K562 (cell line): Measurements from ENCODE around the gene ARMC8. TPM values are rescaled to one million over a fixed set of nuclear protein-coding genes. Genes with fewer than 3 reads are reported as not detected.

Experiments used
- ARHGAP35 ChIP-seq: fragments of 450-650 bp; IDR thresholded peaks from 2 replicates; pipeline ENCODE4 v1.6.1; 2018; ENCODE audit not compliant: partially characterized antibody
- BRF1 ChIP-seq: IDR thresholded peaks from 3 replicates; pipeline ENCODE4 v1.6.1; 2011; ENCODE audit warnings: borderline replicate concordance, mild to moderate bottlenecking; ENCODE audit not compliant: insufficient read length; ENCODE audit errors: extremely low read depth
- CREM ChIP-seq: IDR thresholded peaks from 2 replicates; pipeline ENCODE4 v1.6.1; 2014; ENCODE audit warnings: antibody characterized with exemption, low read depth
- E4F1 ChIP-seq: fragments of 250-450 bp; sonication (Bioruptor Pico); IDR thresholded peaks from 2 replicates; pipeline ENCODE4 v1.5.0; 2021; ENCODE audit warnings: mild to moderate bottlenecking, borderline replicate concordance
- GTF2B ChIP-seq: IDR thresholded peaks from 2 replicates; pipeline ENCODE4 v1.6.1; 2011; ENCODE audit not compliant: insufficient read length; ENCODE audit errors: extremely low read depth
- HCFC1 ChIP-seq: IDR thresholded peaks from 2 replicates; pipeline ENCODE4 v1.6.1; 2012; ENCODE audit warnings: low read depth, low read length, improper control_type of control experiment
- HDGF ChIP-seq: fragments of 450-650 bp; IDR thresholded peaks from 2 replicates; pipeline ENCODE4 v1.6.1; 2016
- KAT8 ChIP-seq: fragments of 450-650 bp; IDR thresholded peaks from 2 replicates; pipeline ENCODE4 v1.6.1; 2016; ENCODE audit warnings: low read depth, mild to moderate bottlenecking
- KDM5B ChIP-seq: fragments of 200-600 bp; sonication (generic); IDR thresholded peaks from 2 replicates; pipeline ENCODE4 v1.6.1; 2012; ENCODE audit warnings: low read depth, mild to moderate bottlenecking, moderate library complexity, low read length, control low read depth, inconsistent platforms; ENCODE audit not compliant: insufficient replicate concordance
- NFATC3 ChIP-seq: fragments of 450-650 bp; IDR thresholded peaks from 2 replicates; pipeline ENCODE4 v1.6.1; 2017; ENCODE audit warnings: mild to moderate bottlenecking
- PCBP1 ChIP-seq: fragments of 200-400 bp; formaldehyde crosslinking; IDR thresholded peaks from 2 replicates; pipeline ENCODE4 v1.6.1; 2018; ENCODE audit warnings: mild to moderate bottlenecking, low read depth, low read length; ENCODE audit not compliant: poor library complexity, severe bottlenecking
- RFX5 ChIP-seq: IDR thresholded peaks from 2 replicates; pipeline ENCODE4 v1.6.1; 2011; ENCODE audit warnings: low read depth, mild to moderate bottlenecking, improper control_type of control experiment, low read length
- SAP30 ChIP-seq: fragments of 200-600 bp; sonication (generic); IDR thresholded peaks from 2 replicates; pipeline ENCODE4 v1.6.1; 2012; ENCODE audit warnings: borderline replicate concordance, low read depth, mild to moderate bottlenecking, moderate library complexity, low read length, control low read depth, inconsistent platforms; ENCODE audit not compliant: insufficient read depth, poor library complexity, severe bottlenecking
- SPI1 ChIP-seq: IDR thresholded peaks from 2 replicates; pipeline ENCODE4 v1.6.1; 2011; ENCODE audit warnings: low read depth, low read length, control low read depth, borderline replicate concordance
- SREBF2 ChIP-seq: sonication (generic); formaldehyde crosslinking; IDR thresholded peaks from 2 replicates; pipeline ENCODE4 v1.4.0; 2020; ENCODE audit warnings: mild to moderate bottlenecking, missing genetic modification reagents
- TCF3 ChIP-seq: sonication (generic); formaldehyde crosslinking; IDR thresholded peaks from 2 replicates; pipeline ENCODE4 v1.4.0; 2020; ENCODE audit warnings: mild to moderate bottlenecking, missing genetic modification reagents
- ZFP91 ChIP-seq: sonication (generic); formaldehyde crosslinking; IDR thresholded peaks from 2 replicates; pipeline ENCODE4 v1.8.0; 2022; ENCODE audit warnings: mild to moderate bottlenecking, missing genetic modification reagents
- ZNF174 ChIP-seq: fragments of 250-450 bp; sonication (Bioruptor Pico); IDR thresholded peaks from 2 replicates; pipeline ENCODE4 v1.4.0; 2020; ENCODE audit warnings: mild to moderate bottlenecking
- ZNF184 ChIP-seq: sonication (generic); formaldehyde crosslinking; IDR thresholded peaks from 2 replicates; pipeline ENCODE4 v1.5.0; 2020; ENCODE audit warnings: missing genetic modification reagents
- ZNF239 ChIP-seq: fragments of 250-450 bp; sonication (Bioruptor Pico); IDR thresholded peaks from 2 replicates; pipeline ENCODE4 v1.4.0; 2020; ENCODE audit warnings: mild to moderate bottlenecking
- ZNF354B ChIP-seq: fragments of 250-450 bp; sonication (Bioruptor Pico); IDR thresholded peaks from 2 replicates; pipeline ENCODE4 v1.4.0; 2020
- ZNF408 ChIP-seq: fragments of 250-450 bp; sonication (Bioruptor Pico); IDR thresholded peaks from 2 replicates; pipeline ENCODE4 v1.4.0; 2020; ENCODE audit warnings: low read depth, mild to moderate bottlenecking, moderate library complexity
- ZNF584 ChIP-seq: fragments of 200-800 bp; sonication (Bioruptor generic); IDR thresholded peaks from 2 replicates; pipeline ENCODE4 v1.6.1; 2016; ENCODE audit warnings: low read depth, mild to moderate bottlenecking, missing genetic modification characterization, missing compliant biosample characterization
- ZNF586 ChIP-seq: fragments of 450-650 bp; formaldehyde crosslinking; conservative IDR thresholded peaks from 2 replicates; pipeline ENCODE4 v1.4.0; 2020; ENCODE audit warnings: mild to moderate bottlenecking, moderate library complexity
- polyA plus RNA-seq, 8 experiments: library from polyadenylated mRNA; depleted of rRNA in 4 of 8; stranded (reverse) in 5 of 8; unstranded in 3 of 8; fragments of >200 nt; fragmentation: Nextera tagmentation in 2 of 8; fragmentation: Illumina TruSeq in 1 of 8; extraction: Ambion mirVana in 2 of 8; extraction: Trizol in 1 of 8; gene quantifications; 2 replicates each; pipeline versions ENCODE4 v1.2.1 to v1.2.3, GENCODE V29; 2011 to 2014; ENCODE audit warnings: inconsistent platforms in 1 of 8, missing spikeins in 1 of 8
- total RNA-seq, 7 experiments: library from RNA; depleted of rRNA in 6 of 7; stranded (reverse); fragments of >200 nt in 6 of 7; fragmentation: Illumina TruSeq in 2 of 7; extraction: Trizol in 2 of 7; gene quantifications; 2 replicates each; pipeline versions ENCODE4 v1.2.1 to v1.2.3, GENCODE V29; 2011 to 2021; ENCODE audit warnings: low replicate concordance in 1 of 7
- TF ChIP-seq, protein P1 (sequence below): fragments of 450-650 bp; formaldehyde crosslinking; IDR thresholded peaks from 2 replicates; pipeline ENCODE4 v1.4.0; 2022; ENCODE audit warnings: missing genetic modification characterization

ARMC8 gene
- total and polyA plus RNA-seq, 9 of the 15 experiments (the other 6 are each of a cell fraction or from before 2014, with no cell fraction given) = 22.4 to 76.1 (median 37.3) TPM

- TF ChIP-seq, protein P1, sequence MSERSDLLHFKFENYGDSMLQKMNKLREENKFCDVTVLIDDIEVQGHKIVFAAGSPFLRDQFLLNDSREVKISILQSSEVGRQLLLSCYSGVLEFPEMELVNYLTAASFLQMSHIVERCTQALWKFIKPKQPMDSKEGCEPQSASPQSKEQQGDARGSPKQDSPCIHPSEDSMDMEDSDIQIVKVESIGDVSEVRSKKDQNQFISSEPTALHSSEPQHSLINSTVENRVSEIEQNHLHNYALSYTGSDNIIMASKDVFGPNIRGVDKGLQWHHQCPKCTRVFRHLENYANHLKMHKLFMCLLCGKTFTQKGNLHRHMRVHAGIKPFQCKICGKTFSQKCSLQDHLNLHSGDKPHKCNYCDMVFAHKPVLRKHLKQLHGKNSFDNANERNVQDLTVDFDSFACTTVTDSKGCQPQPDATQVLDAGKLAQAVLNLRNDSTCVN (CRISPR knock-in tag) = no peak
- TF ChIP-seq ZNF184 (CRISPR knock-in tag) (no peak), GTF2B (no peak), PCBP1 (no peak), ZNF354B (CRISPR knock-in tag) (no peak), ZNF174 (CRISPR knock-in tag) (no peak), SPI1 (no peak), NFATC3 (0 out of 2 replicates have a peak, but pooled peaks have one; percentile 22), RFX5 (no peak), TCF3 (CRISPR knock-in tag) (peak; percentile 93), CREM (no peak), BRF1 (no peak), ZFP91 (CRISPR knock-in tag) (no peak), KAT8 (no peak), HCFC1 (no peak), SAP30 (no peak), E4F1 (CRISPR knock-in tag) (no peak), ZNF408 (CRISPR knock-in tag) (no peak), ZNF586 (CRISPR knock-in tag) (no peak), HDGF (no peak), SREBF2 (CRISPR knock-in tag) (no peak), KDM5B (no peak), ZNF239 (CRISPR knock-in tag) (no peak), ARHGAP35 (no peak), ZNF584 (CRISPR knock-in tag) (no peak)
These were observed 12.8 kb downstream of the ARMC8 start (continued) for GRCh38 chr3:138199851-138200250.
